GM23338 (cell line): ENCODE data around the gene CSH2. TPM values are rescaled to one million over a fixed set of nuclear protein-coding genes. Genes with fewer than 3 reads are reported as not detected.
"Not testable (repeated sequence)": the region's sequence is repeated elsewhere in the genome, so short reads cannot be mapped to it uniquely, and the experiment has no call there.

ENCODE experiments used
- ATAC-seq: fragments of 200-7000 bp; cut with Tn5 transposase; 3 replicates; pipeline ENCODE4 v1.9.1; 2020
- DNase-seq: peaks from one replicate; pipeline ENCODE4 v3.0.0-alpha.2; 2015; ENCODE audit warnings: low spot score
- H2AFZ ChIP-seq: fragments of 200-600 bp; sonication (generic); 2 replicates; pipeline ENCODE4 v1.8.0; 2016; ENCODE audit warnings: antibody characterized with exemption, mild to moderate bottlenecking, moderate library complexity
- H3F3A ChIP-seq: fragments of 200-600 bp; sonication (generic); replicated peaks from 2 replicates; pipeline ENCODE4 v1.8.0; 2017; ENCODE audit warnings: antibody characterized with exemption, mixed run types, low read depth
- H3K27ac ChIP-seq: fragments of 200-600 bp; sonication (generic); 2 replicates; pipeline ENCODE4 v1.6.1; 2016; ENCODE audit warnings: low read depth
- H3K27me3 ChIP-seq: fragments of 200-600 bp; sonication (generic); 2 replicates; pipeline ENCODE4 v1.8.0; 2016; ENCODE audit warnings: mild to moderate bottlenecking, mixed run types, moderate library complexity; ENCODE audit not compliant: insufficient read depth
- H3K36me3 ChIP-seq: fragments of 200-600 bp; sonication (generic); 2 replicates; pipeline ENCODE4 v1.8.0; 2016; ENCODE audit warnings: mild to moderate bottlenecking; ENCODE audit not compliant: insufficient read depth
- H3K4me1 ChIP-seq: fragments of 200-600 bp; sonication (generic); 2 replicates; pipeline ENCODE4 v1.8.0; 2016; ENCODE audit warnings: mild to moderate bottlenecking, moderate library complexity; ENCODE audit not compliant: insufficient read depth
- H3K4me2 ChIP-seq: fragments of 200-600 bp; sonication (generic); 2 replicates; pipeline ENCODE4 v1.7.1; 2017; ENCODE audit warnings: mixed run types
- H3K4me3 ChIP-seq: fragments of 200-600 bp; sonication (generic); 2 replicates; pipeline ENCODE4 v1.6.1; 2016; ENCODE audit warnings: mixed run types
- H3K79me2 ChIP-seq: fragments of 200-600 bp; sonication (generic); replicated peaks from 2 replicates; pipeline ENCODE4 v1.8.0; 2017; ENCODE audit warnings: mild to moderate bottlenecking; ENCODE audit not compliant: insufficient read depth
- H3K9me2 ChIP-seq: fragments of 200-600 bp; sonication (generic); 2 replicates; pipeline ENCODE4 v1.8.0; 2017; ENCODE audit not compliant: insufficient read depth
- H4K20me1 ChIP-seq: fragments of 200-600 bp; sonication (generic); replicated peaks from 2 replicates; pipeline ENCODE4 v1.8.0; 2017; ENCODE audit warnings: mild to moderate bottlenecking; ENCODE audit not compliant: insufficient read depth
- H3K27ac Mint-ChIP-seq: 2 replicates; pipeline ENCODE4 v1.8.0; 2020; ENCODE audit warnings: inconsistent platforms, mild to moderate bottlenecking, moderate library complexity, mixed read lengths
- H3K27me3 Mint-ChIP-seq: 3 replicates; pipeline ENCODE4 v1.8.0; 2022; ENCODE audit warnings: low read depth, mild to moderate bottlenecking, moderate library complexity, mixed read lengths, inconsistent platforms; ENCODE audit not compliant: insufficient read depth, poor library complexity
- H3K36me3 Mint-ChIP-seq: 3 replicates; pipeline ENCODE4 v1.8.0; 2021; ENCODE audit warnings: low read depth, mild to moderate bottlenecking, inconsistent platforms, moderate library complexity, mixed read lengths
- H3K4me1 Mint-ChIP-seq: 3 replicates; pipeline ENCODE4 v1.8.0; 2020; ENCODE audit warnings: mild to moderate bottlenecking, inconsistent platforms, mixed read lengths
- H3K4me3 Mint-ChIP-seq: 3 replicates; pipeline ENCODE4 v1.8.0; 2021; ENCODE audit warnings: moderate library complexity, mild to moderate bottlenecking, inconsistent platforms, mixed read lengths
- H3K9me3 Mint-ChIP-seq: 3 replicates; pipeline ENCODE4 v1.8.0; 2020; ENCODE audit warnings: moderate library complexity, mild to moderate bottlenecking, inconsistent platforms, mixed read lengths
- CREB1 ChIP-seq: fragments of 250-450 bp; sonication (Bioruptor Pico); IDR thresholded peaks from 2 replicates; pipeline ENCODE4 v1.5.0; 2020; ENCODE audit warnings: low read depth, mild to moderate bottlenecking, moderate library complexity
- EZH2phosphoT487 ChIP-seq: fragments of 200-600 bp; sonication (generic); IDR thresholded peaks from one replicate; pipeline ENCODE4 v1.8.1; 2018; ENCODE audit warnings: antibody characterized with exemption; ENCODE audit not compliant: unreplicated experiment
- POLR2AphosphoS5 ChIP-seq: IDR thresholded peaks from 2 replicates; pipeline ENCODE4 v1.6.1; 2016; ENCODE audit warnings: antibody characterized with exemption, low read depth
- ZNF114 ChIP-seq: fragments of 250-450 bp; sonication (Bioruptor Pico); IDR thresholded peaks from 2 replicates; pipeline ENCODE4 v1.5.0; 2020; ENCODE audit warnings: mild to moderate bottlenecking, moderate library complexity
- ZNF462 ChIP-seq: fragments of 250-450 bp; sonication (Bioruptor Pico); IDR thresholded peaks from 2 replicates; pipeline ENCODE4 v1.5.0; 2020; ENCODE audit warnings: mild to moderate bottlenecking, moderate library complexity
- polyA plus RNA-seq: library from polyadenylated mRNA; unstranded; fragments of >200 nt; fragmentation: Nextera tagmentation; extraction: Ambion mirVana; gene quantifications from 2 replicates; pipeline ENCODE4 v1.2.1, GENCODE V29; 2016
- total RNA-seq: library from RNA; depleted of rRNA; stranded (reverse); fragments of >200 nt; shearing (Covaris generic); gene quantifications from 2 replicates; pipeline ENCODE4 v1.2.3, GENCODE V29; 2014

CSH2 gene
- total and polyA plus RNA-seq, 2 experiments from 2014 or later: 0.37 TPM; not detected in 1

DNA sequence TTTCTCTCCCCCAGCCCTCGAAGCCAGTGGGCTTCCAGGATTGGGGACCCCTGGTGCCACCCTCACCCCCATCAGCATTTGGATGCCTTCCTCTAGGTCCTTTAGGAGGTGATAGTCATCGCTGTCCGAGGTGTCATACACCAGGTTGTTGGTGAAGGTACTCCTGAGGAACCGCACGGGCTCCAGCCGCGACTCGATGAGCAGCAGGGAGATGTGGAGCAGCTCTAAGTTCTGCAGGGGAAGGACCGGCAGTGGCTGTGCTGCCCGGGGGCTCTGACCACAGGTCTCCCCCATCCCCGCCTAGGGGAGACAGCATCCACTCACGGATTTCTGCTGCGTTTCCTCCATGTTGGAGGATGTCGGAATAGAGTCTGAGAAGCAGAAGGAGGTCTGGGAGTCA, 36.6 kb upstream of the CSH2 start (continued):
- no peak for TF ChIP-seq ZNF462
- no peak for TF ChIP-seq EZH2phosphoT487
- no peak for TF ChIP-seq ZNF114 (CRISPR knock-in tag)
- TF ChIP-seq CREB1 (CRISPR knock-in tag): no peak
- TF ChIP-seq POLR2AphosphoS5: no peak

DNA sequence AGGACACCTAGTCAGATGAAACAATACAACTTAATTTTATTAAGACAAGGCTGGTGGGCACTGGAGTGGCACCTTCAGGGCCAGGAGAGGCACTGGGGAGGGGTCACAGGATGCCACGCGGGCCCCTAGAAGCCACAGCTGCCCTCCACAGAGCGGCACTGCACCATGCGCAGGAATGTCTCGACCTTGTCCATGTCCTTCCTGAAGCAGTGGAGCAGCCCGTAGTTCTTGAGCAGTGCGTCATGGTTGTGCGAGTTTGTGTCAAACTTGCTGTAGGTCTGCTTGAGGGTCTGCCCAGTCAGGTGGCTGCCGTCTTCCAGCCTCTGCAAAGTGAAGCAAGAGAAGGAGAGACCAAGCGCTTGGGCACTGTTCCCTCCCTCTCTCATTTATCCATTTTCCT, 36.1 kb upstream of the CSH2 start:
- H3K9me2 ChIP-seq, DNase-seq, H3K27me3 Mint-ChIP-seq, H3K4me2 ChIP-seq, H3F3A ChIP-seq, H3K27ac ChIP-seq, H3K36me3 Mint-ChIP-seq, H3K4me1 ChIP-seq, H3K27ac Mint-ChIP-seq, H3K9me3 Mint-ChIP-seq, H4K20me1 ChIP-seq, H3K79me2 ChIP-seq, H3K27me3 ChIP-seq, H2AFZ ChIP-seq, ATAC-seq, H3K4me3 Mint-ChIP-seq, H3K36me3 ChIP-seq, H3K4me3 ChIP-seq: not testable (repeated sequence)
- peaks cover 20% of the 10 kb centered on the region for H3K4me1 Mint-ChIP-seq
